ENCODE data around the gene ATF4.
A peak's percentile ranks its signal among the peaks of the same experiment; 100 is the strongest.

ATF4 gene

GRCh38 chr22:39520226-39521105 is at the start of gene ATF4:
Gene ATF4, plus strand, starts transcription at chr22:39520562. Its CDS starts 884 bp downstream, at chr22:39521446.
- DNase-seq (ENCODE audit: low spot score) = peak; percentile 72

GRCh38 chr22:39471381-39472141 is 48.8 kb upstream of the ATF4 start:
- peak; percentile 56 for DNase-seq (ENCODE audit: low spot score)

- DNase-seq (ENCODE audit: low spot score) = no peak
Measured at GRCh38 chr22:39472570-39473556, 47.5 kb upstream of the ATF4 start.

- DNase-seq (ENCODE audit: low spot score) = no peak
Measured at GRCh38 chr22:39473851-39474250, 46.5 kb upstream of the ATF4 start.

- DNase-seq (ENCODE audit: low spot score) = peak; percentile 49
Measured at GRCh38 chr22:39474351-39475111, 45.8 kb upstream of the ATF4 start.

GRCh38 chr22:39475337-39475736 is 45.0 kb upstream of the ATF4 start:
- DNase-seq (ENCODE audit: low spot score) = no peak

- no peak for DNase-seq (ENCODE audit: low spot score)
Measured at GRCh38 chr22:39475902-39476301, 44.5 kb upstream of the ATF4 start.

- no peak for DNase-seq (ENCODE audit: low spot score)
Measured at GRCh38 chr22:39476664-39477063, 43.7 kb upstream of the ATF4 start.

- DNase-seq (ENCODE audit: low spot score) = no peak
Measured at GRCh38 chr22:39477542-39477941, 42.8 kb upstream of the ATF4 start.

- no peak for DNase-seq (ENCODE audit: low spot score)
Measured at GRCh38 chr22:39478441-39478850, 41.9 kb upstream of the ATF4 start.

- DNase-seq (ENCODE audit: low spot score) = no peak
Measured at GRCh38 chr22:39479254-39479653, 41.1 kb upstream of the ATF4 start.

- DNase-seq (ENCODE audit: low spot score) = no peak
Measured at GRCh38 chr22:39480557-39480956, 39.8 kb upstream of the ATF4 start.

GRCh38 chr22:39481054-39481453 is 39.3 kb upstream of the ATF4 start:
- DNase-seq (ENCODE audit: low spot score) = no peak

- DNase-seq (ENCODE audit: low spot score) = no peak
Measured at GRCh38 chr22:39481595-39481994, 38.8 kb upstream of the ATF4 start.

GRCh38 chr22:39482768-39483167 is 37.6 kb upstream of the ATF4 start:
- DNase-seq (ENCODE audit: low spot score) = no peak

GRCh38 chr22:39486951-39487825 is 33.2 kb upstream of the ATF4 start:
- no peak for DNase-seq (ENCODE audit: low spot score)

GRCh38 chr22:39487826-39488520 is 32.4 kb upstream of the ATF4 start:
- DNase-seq (ENCODE audit: low spot score) = no peak

GRCh38 chr22:39488563-39489083 is 31.7 kb upstream of the ATF4 start:
- DNase-seq (ENCODE audit: low spot score) = no peak
